Left ventricle myocardium inferior (tissue), 1 donor: ENCODE measurements around the gene RRP9. TPM values are rescaled to one million over a fixed set of nuclear protein-coding genes. Genes with fewer than 3 reads are reported as not detected.

ENCODE experiments used
- DNase-seq: peaks from one replicate; pipeline ENCODE4 v3.0.0-alpha.2; 2020
- H3K27ac ChIP-seq: fragments of 200-600 bp; replicated peaks from 2 replicates; pipeline ENCODE4 v1.8.0; 2021
- H3K27me3 ChIP-seq: fragments of 200-600 bp; 2 replicates; pipeline ENCODE4 v1.8.0; 2021; ENCODE audit warnings: low read depth
- H3K36me3 ChIP-seq: fragments of 200-600 bp; 2 replicates; pipeline ENCODE4 v1.8.0; 2021
- H3K4me1 ChIP-seq: fragments of 200-600 bp; 2 replicates; pipeline ENCODE4 v1.8.0; 2021
- H3K4me3 ChIP-seq: fragments of 200-600 bp; 2 replicates; pipeline ENCODE4 v1.8.0; 2021; ENCODE audit warnings: mild to moderate bottlenecking, moderate library complexity
- H3K9me3 ChIP-seq: fragments of 200-600 bp; replicated peaks from 2 replicates; pipeline ENCODE4 v1.8.0; 2021
- CTCF ChIP-seq: fragments of 200-600 bp; IDR thresholded peaks from 2 replicates; pipeline ENCODE4 v1.8.0; 2021; ENCODE audit warnings: antibody characterized with exemption, mild to moderate bottlenecking, borderline replicate concordance
- intact Hi-C: fragments of 100-400 bp; cut with micrococcal nuclease; formaldehyde crosslinking; loops from one replicate; pipeline ENCODE4 v1.11.0; 2022
- total RNA-seq: library from RNA; stranded (reverse); fragmentation: NEBNext Ultra II Directional; extraction: Animal tissue kit (Norgen Biotek cat#: 25700); gene quantifications from one replicate; pipeline ENCODE4 v1.2.1, GENCODE V29; 2021
- donor health status: DM: no; HTN: yes; CAD: no; lungs with severe emphysema.

RRP9 gene
- total RNA-seq, 1 donor from 2014 or later = 8.6 TPM

- Histone ChIP-seq H3K9me3 (no peaks in the 10 kb centered on the region), H3K36me3 (peaks cover 36% of the 10 kb centered on the region), H3K27me3 (no peaks in the 10 kb centered on the region), H3K4me3 (no peak overlapping the region), H3K4me1 (no peaks in the 10 kb centered on the region), H3K27ac (no peak overlapping the region)
- no peak for TF ChIP-seq CTCF
- DNase-seq = no peak
- intact Hi-C loops = no loop called here
Measured at GRCh38 chr3:51949121-51949520, 7.4 kb upstream of the RRP9 start.

- Histone ChIP-seq H3K36me3 (peaks cover 38% of the 10 kb centered on the region), H3K4me1 (peaks cover 7% of the 10 kb centered on the region), H3K27me3 (no peaks in the 10 kb centered on the region), H3K4me3 (no peak overlapping the region), H3K9me3 (no peaks in the 10 kb centered on the region), H3K27ac (no peak overlapping the region)
- TF ChIP-seq CTCF = no peak
- intact Hi-C loops = no loop called here
- no peak for DNase-seq
Measured at GRCh38 chr3:51948016-51948580, 6.4 kb upstream of the RRP9 start.

- no peaks in the 10 kb centered on the region for H3K27me3 ChIP-seq
- no peaks in the 10 kb centered on the region for H3K9me3 ChIP-seq
- H3K27ac ChIP-seq = no peak overlapping the region
- H3K36me3 ChIP-seq = peaks cover 38% of the 10 kb centered on the region
- DNase-seq = no peak
- peaks cover 14% of the 10 kb centered on the region for H3K4me1 ChIP-seq
- no peak for TF ChIP-seq CTCF
- intact Hi-C loops = no loop called here
- no peak overlapping the region for H3K4me3 ChIP-seq
Measured at GRCh38 chr3:51947215-51947900, 5.7 kb upstream of the RRP9 start.

GRCh38 chr3:51946796-51947195 lies 5.1 kb upstream of the RRP9 start:
- Histone ChIP-seq H3K4me1 (peaks cover 16% of the 10 kb centered on the region), H3K27ac (no peak overlapping the region), H3K27me3 (no peaks in the 10 kb centered on the region), H3K9me3 (no peaks in the 10 kb centered on the region), H3K4me3 (no peak overlapping the region), H3K36me3 (peaks cover 38% of the 10 kb centered on the region)
- no peak for TF ChIP-seq CTCF
- intact Hi-C loops = no loop called here
- DNase-seq = no peak

- no peak for TF ChIP-seq CTCF
- no peak overlapping the region for H3K27ac ChIP-seq
- no peak for DNase-seq
- H3K36me3 ChIP-seq = peaks cover 38% of the 10 kb centered on the region
- H3K27me3 ChIP-seq = no peaks in the 10 kb centered on the region
- H3K9me3 ChIP-seq = no peaks in the 10 kb centered on the region
- no peak overlapping the region for H3K4me3 ChIP-seq
- intact Hi-C loops = no loop called here
- peaks cover 22% of the 10 kb centered on the region for H3K4me1 ChIP-seq
Measured at GRCh38 chr3:51945926-51946705, 4.4 kb upstream of the RRP9 start.
